LNCaP clone FGC (cell line): ENCODE results near the gene NES.

Source experiments
- DNase-seq: peaks from one replicate; pipeline ENCODE4 v3.0.0-alpha.2; 2011; ENCODE audit warnings: low read depth
- H3K4me3 ChIP-seq: 2 replicates; pipeline ENCODE4 v1.5.1; 2011; ENCODE audit warnings: mild to moderate bottlenecking, low read depth, low read length, control low read depth
- TF ChIP-seq, protein P1 (sequence below): IDR thresholded peaks from 2 replicates; pipeline ENCODE4 v1.5.1; 2012; ENCODE audit warnings: mild to moderate bottlenecking; ENCODE audit not compliant: control insufficient read depth, insufficient read depth; ENCODE audit errors: extremely low read depth

Gene NES

DNA sequence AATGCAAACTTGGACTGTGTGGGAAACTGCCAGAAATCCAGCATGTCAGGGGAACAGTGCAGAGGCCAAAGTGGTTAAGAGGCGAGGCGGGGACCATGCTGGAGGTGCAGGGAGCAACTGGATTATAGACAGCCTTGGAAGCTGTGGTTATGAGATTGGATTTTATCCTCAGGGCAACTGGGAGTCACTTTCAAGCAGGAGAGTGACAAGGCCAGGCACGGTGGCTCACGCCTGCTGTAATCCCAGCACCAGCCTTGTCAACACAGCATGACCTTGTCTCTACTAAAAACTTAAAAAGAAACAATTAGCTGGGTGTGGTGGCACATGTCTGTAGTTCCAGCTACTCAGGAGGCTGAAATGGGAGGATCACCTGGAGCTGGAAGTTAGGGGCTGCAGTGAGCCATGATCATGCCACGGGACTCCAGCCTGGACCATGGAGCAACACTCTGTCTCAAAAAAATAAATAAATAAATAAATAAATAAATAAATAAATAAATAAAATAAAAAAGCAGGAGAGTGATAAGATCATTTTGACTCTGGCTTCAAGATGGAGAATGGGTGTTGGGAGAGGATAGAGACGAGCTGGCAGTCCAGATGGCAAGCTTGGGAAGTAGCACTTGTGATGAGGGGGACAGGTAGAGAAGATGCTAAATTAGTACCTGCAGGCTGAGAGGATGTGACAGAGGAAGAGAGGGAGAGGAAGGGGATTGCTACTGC is 54.5 kb downstream of the NES start:
- TF ChIP-seq, protein P1, sequence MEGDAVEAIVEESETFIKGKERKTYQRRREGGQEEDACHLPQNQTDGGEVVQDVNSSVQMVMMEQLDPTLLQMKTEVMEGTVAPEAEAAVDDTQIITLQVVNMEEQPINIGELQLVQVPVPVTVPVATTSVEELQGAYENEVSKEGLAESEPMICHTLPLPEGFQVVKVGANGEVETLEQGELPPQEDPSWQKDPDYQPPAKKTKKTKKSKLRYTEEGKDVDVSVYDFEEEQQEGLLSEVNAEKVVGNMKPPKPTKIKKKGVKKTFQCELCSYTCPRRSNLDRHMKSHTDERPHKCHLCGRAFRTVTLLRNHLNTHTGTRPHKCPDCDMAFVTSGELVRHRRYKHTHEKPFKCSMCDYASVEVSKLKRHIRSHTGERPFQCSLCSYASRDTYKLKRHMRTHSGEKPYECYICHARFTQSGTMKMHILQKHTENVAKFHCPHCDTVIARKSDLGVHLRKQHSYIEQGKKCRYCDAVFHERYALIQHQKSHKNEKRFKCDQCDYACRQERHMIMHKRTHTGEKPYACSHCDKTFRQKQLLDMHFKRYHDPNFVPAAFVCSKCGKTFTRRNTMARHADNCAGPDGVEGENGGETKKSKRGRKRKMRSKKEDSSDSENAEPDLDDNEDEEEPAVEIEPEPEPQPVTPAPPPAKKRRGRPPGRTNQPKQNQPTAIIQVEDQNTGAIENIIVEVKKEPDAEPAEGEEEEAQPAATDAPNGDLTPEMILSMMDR, result no peak
- no peak for DNase-seq
- H3K4me3 ChIP-seq, result no peak overlapping the region

DNA sequence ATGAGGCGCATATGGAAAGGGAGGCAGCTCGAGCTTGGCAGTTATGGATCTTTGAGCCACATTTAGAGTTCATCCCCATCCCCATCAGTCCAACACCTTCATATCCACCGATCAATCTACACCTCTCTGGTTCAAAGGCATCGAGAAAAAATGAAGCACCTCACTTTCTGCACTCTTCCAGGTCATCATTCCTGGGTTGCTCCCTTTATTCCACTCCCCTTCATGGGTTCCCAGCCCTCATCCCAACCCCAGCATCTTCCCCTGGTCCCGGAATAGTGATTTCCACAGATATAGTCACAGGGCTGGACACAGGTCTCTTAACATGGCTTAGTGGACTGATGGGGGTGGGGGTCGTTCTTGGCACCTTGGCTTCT is 57.6 kb downstream of the NES start:
- no peak for DNase-seq
- H3K4me3 ChIP-seq, result no peak overlapping the region
- TF ChIP-seq, protein P1, result no peak

DNA sequence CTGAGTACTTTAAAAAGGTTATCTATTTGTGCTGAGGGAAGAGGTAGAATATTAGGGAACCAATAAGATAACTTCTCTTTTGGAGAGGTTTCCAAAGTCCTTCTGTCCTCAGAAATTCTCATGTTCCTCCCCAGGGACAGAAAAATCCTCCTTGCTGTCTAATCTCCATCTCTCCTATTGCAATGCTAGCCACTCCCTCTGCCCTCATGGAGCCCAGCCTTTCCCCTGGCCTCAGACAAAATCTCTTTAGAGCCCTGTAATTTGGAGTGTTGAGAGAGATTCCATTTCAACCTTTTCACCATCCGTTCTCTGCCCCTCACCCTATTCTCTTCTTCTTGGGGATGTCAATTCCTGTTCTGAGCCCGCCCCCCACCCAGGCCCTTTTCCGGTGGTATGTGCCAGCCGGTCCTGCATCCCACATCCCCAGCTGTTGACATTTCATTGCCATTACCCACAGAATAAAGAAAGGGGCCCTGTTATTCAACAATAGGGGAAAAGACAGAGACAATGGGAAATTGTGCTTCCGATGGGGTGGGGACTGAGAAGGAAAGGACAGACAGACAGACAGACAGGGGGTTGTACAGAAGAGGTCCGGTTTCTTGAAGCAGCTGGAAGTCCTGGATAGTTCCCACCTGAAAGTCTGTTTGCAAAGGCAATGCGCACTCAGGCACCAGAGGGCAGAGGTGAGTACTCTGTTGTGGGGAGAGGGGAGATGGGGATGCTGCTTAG is 58.2 kb downstream of the NES start, which contains the start of gene HAPLN2:
TSS of gene HAPLN2 (plus strand) at position 563 of the 729 bp plus-strand sequence. CDS start 4,076 bp downstream, outside the sequence.
- no peak for DNase-seq
- H3K4me3 ChIP-seq, result no peak within 1 kb of the TSS
- TF ChIP-seq, protein P1, result peak; percentile 63
